A549 (cell line): ENCODE measurements around the gene DCDC2. TPM values are rescaled to one million over a fixed set of nuclear protein-coding genes. Genes with fewer than 3 reads are reported as not detected.

Source experiments
- ATAC-seq, 2 experiments: fragments of 200-7000 bp in 1 of 2; fragments of >200 bp in 1 of 2; cut with Nextera tagmentation in 1 of 2; cut with Tn5 transposase in 1 of 2; 3 replicates each; pipeline versions ENCODE4 v1.8.0 to v1.9.1; 2018 to 2020; ENCODE audit warnings: mild to moderate bottlenecking in 1 of 2, moderate library complexity in 1 of 2
- CTCF ChIA-PET: fragments of 300-600 bp; sonication (Branson Sonifier 250); formaldehyde crosslinking; extraction: SDS; loops from one replicate; lab custom pipeline; 2021; ENCODE audit warnings: antibody characterized with exemption, inconsistent platforms; lab: Yijun Ruan, JAX
- POLR2A ChIA-PET: fragments of 350-600 bp; formaldehyde crosslinking; extraction: SDS; loops from one replicate; lab custom pipeline; 2021; ENCODE audit warnings: antibody characterized with exemption, inconsistent platforms; lab: Yijun Ruan, JAX
- DNase-seq, 2 experiments: peaks; one replicate each; pipeline versions ENCODE4 v3.0.0 to v3.0.0-alpha.2; 2011 to 2016; ENCODE audit warnings: low read depth in 1 of 2, low spot score in 1 of 2
- FAIRE-seq: peaks from 2 replicates; lab custom pipeline; 2011; peaks lifted over from hg19 to GRCh38; lab: Jason Lieb, UNC
- H3K27ac ChIP-seq, 2 experiments: fragments of >200 bp; sonication (Bioruptor Twin); formaldehyde crosslinking; 3 replicates each; pipeline ENCODE4 v1.5.1; 2016 to 2017
- H3K4me1 ChIP-seq: fragments of >200 bp; sonication (Bioruptor Twin); formaldehyde crosslinking; 3 replicates; pipeline ENCODE4 v1.6.1; 2016
- H3K4me2 ChIP-seq: fragments of >200 bp; sonication (Bioruptor Twin); formaldehyde crosslinking; 3 replicates; pipeline ENCODE4 v1.6.1; 2016
- H3K4me3 ChIP-seq: fragments of >200 bp; sonication (Bioruptor Twin); formaldehyde crosslinking; 3 replicates; pipeline ENCODE4 v1.5.1; 2016
- H3K9me3 ChIP-seq: fragments of >200 bp; sonication (Bioruptor Twin); formaldehyde crosslinking; 3 replicates; pipeline ENCODE4 v1.6.1; 2016
- CBX2 ChIP-seq: fragments of 200-600 bp; sonication (generic); IDR thresholded peaks from 2 replicates; pipeline ENCODE4 v1.6.1; 2016; ENCODE audit warnings: low read depth, mild to moderate bottlenecking, borderline replicate concordance
- CBX8 ChIP-seq: fragments of 200-600 bp; sonication (generic); IDR thresholded peaks from 2 replicates; pipeline ENCODE4 v1.6.1; 2016
- CHD4 ChIP-seq: fragments of 200-600 bp; sonication (generic); IDR thresholded peaks from 2 replicates; pipeline ENCODE4 v1.6.1; 2016; ENCODE audit warnings: antibody characterized with exemption, mild to moderate bottlenecking, borderline replicate concordance
- EHF ChIP-seq: fragments of 250-450 bp; sonication (Bioruptor Pico); IDR thresholded peaks from 2 replicates; pipeline ENCODE4 v1.5.0; 2020; ENCODE audit warnings: mild to moderate bottlenecking
- EP300 ChIP-seq, 2 experiments: fragments of >200 bp; sonication (Bioruptor Twin); formaldehyde crosslinking; IDR thresholded peaks; 2 replicates in 1 of 2; 3 replicates in 1 of 2; pipeline ENCODE4 v1.6.1; 2016 to 2017
- FOSB ChIP-seq: fragments of 250-450 bp; sonication (Bioruptor Pico); IDR thresholded peaks from 2 replicates; pipeline ENCODE4 v1.5.0; 2020; ENCODE audit warnings: mild to moderate bottlenecking, moderate library complexity
- HEYL ChIP-seq: fragments of 250-450 bp; sonication (Bioruptor Pico); IDR thresholded peaks from 2 replicates; pipeline ENCODE4 v1.8.0; 2021; ENCODE audit warnings: mild to moderate bottlenecking, moderate library complexity
- HOXA7 ChIP-seq: fragments of 250-450 bp; sonication (Bioruptor Pico); IDR thresholded peaks from 2 replicates; pipeline ENCODE4 v1.5.0; 2020; ENCODE audit warnings: mild to moderate bottlenecking, moderate library complexity
- KDM5A ChIP-seq: fragments of 200-600 bp; sonication (generic); IDR thresholded peaks from 2 replicates; pipeline ENCODE4 v1.6.1; 2016; ENCODE audit warnings: antibody characterized with exemption, mild to moderate bottlenecking
- MAZ ChIP-seq: fragments of 150-350 bp; IDR thresholded peaks from 2 replicates; pipeline ENCODE4 v1.6.1; 2014; ENCODE audit warnings: antibody characterized with exemption, low read depth, low read length, borderline replicate concordance
- NR3C1 ChIP-seq: fragments of >200 bp; sonication (Bioruptor Twin); formaldehyde crosslinking; IDR thresholded peaks from 3 replicates; pipeline ENCODE4 v1.6.1; 2017
- POLR2A ChIP-seq: IDR thresholded peaks from 2 replicates; pipeline ENCODE4 v1.6.1; 2012; ENCODE audit warnings: mild to moderate bottlenecking, low read length
- POLR2AphosphoS2 ChIP-seq: conservative IDR thresholded peaks from 2 replicates; pipeline ENCODE4 v1.6.1; 2012; ENCODE audit warnings: low read length, improper control_type of control experiment, inconsistent platforms
- RAD21 ChIP-seq, 2 experiments: fragments of >200 bp in 1 of 2; sonication (Bioruptor Twin) in 1 of 2; formaldehyde crosslinking in 1 of 2; IDR thresholded peaks in 1 of 2; conservative IDR thresholded peaks in 1 of 2; 2 replicates in 1 of 2; 3 replicates in 1 of 2; pipeline ENCODE4 v1.6.1; 2012 to 2018; ENCODE audit warnings: inconsistent platforms in 1 of 2
- RNF2 ChIP-seq: fragments of 200-600 bp; sonication (generic); IDR thresholded peaks from 2 replicates; pipeline ENCODE4 v1.6.1; 2016; ENCODE audit warnings: low read depth, mild to moderate bottlenecking, antibody characterized with exemption, moderate library complexity, borderline replicate concordance
- SREBF2 ChIP-seq: fragments of 450-650 bp; IDR thresholded peaks from 2 replicates; pipeline ENCODE4 v1.6.1; 2014; ENCODE audit warnings: mild to moderate bottlenecking, moderate library complexity
- ZC3H11A ChIP-seq: fragments of 450-650 bp; IDR thresholded peaks from 2 replicates; pipeline ENCODE4 v1.6.1; 2014; ENCODE audit warnings: antibody characterized with exemption, mild to moderate bottlenecking
- ZNF302 ChIP-seq: fragments of 250-450 bp; sonication (Bioruptor Pico); IDR thresholded peaks from 2 replicates; pipeline ENCODE4 v1.9.0; 2021; ENCODE audit warnings: inconsistent platforms, mild to moderate bottlenecking, moderate library complexity
- WGBS: methylation state at CpG from one replicate; pipeline ENCODE4 v1.1.6; 2017; ENCODE audit errors: missing lambda C conversion rate; 5-methylcytosine and 5-hydroxymethylcytosine counted together
- polyA plus RNA-seq, 4 experiments: library from polyadenylated mRNA; depleted of rRNA in 3 of 4; stranded (reverse); fragments of >200 nt; fragmentation: RNase III in 1 of 4; extraction: RNeasy Plus Mini Kit Qiagen cat#74134 plus additional on column Dnase treatment in 1 of 4; gene quantifications; 2 replicates in 3 of 4; 3 replicates in 1 of 4; pipeline ENCODE4 v1.2.3, GENCODE V29; 2011 to 2017
- TF ChIP-seq, protein P1 (sequence below): fragments of 200-600 bp; sonication (generic); IDR thresholded peaks from 2 replicates; pipeline ENCODE4 v1.6.1; 2016; ENCODE audit warnings: antibody characterized with exemption, mild to moderate bottlenecking, moderate library complexity
- TF ChIP-seq, protein P2 (sequence below): fragments of 250-450 bp; sonication (Bioruptor Pico); IDR thresholded peaks from 2 replicates; pipeline ENCODE4 v1.5.0; 2021; ENCODE audit warnings: mild to moderate bottlenecking, moderate library complexity, borderline replicate concordance
- TF ChIP-seq, protein P3 (sequence below): IDR thresholded peaks from 2 replicates; pipeline ENCODE4 v1.6.1; 2012
- TF ChIP-seq, protein P4 (sequence below): fragments of >200 bp; sonication (Bioruptor Twin); formaldehyde crosslinking; IDR thresholded peaks from 3 replicates; pipeline ENCODE4 v1.5.1; 2016
- TF ChIP-seq, protein P5 (sequence below): fragments of >200 bp; sonication (Bioruptor Twin); formaldehyde crosslinking; IDR thresholded peaks from 2 replicates; pipeline ENCODE4 v1.6.1; 2016

The DCDC2 gene
- polyA plus RNA-seq, 2 of the 4 experiments (the other 2 are of a cell fraction) = 9.1 to 9.4 TPM

DNA sequence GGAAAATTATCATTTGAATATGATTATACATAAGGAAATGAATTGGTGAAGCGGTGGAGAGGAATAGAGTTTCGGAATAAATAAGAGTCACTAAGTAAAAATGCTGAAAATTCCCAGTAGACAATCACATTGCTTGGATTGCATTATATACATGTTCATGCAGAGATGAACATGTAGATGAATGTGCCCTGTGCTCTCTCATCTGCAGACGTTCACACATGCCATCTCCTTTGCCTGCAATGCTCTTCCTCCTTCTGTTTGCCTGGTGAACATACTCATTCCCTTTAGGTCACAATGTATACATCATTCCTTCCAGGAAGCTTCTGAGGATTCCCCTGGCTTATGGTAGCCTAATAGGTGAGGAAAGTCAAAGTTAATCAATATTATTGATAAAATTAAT lies 17.9 kb downstream of the DCDC2 start:
- DNase-seq (no peak), FAIRE-seq (peak; percentile 7), ATAC-seq (no peak)
- Histone ChIP-seq H3K4me2 (peak overlapping the region; percentile 72; the same call in 2 of the 3 replicates), H3K4me1 (peaks cover 47% of the 10 kb centered on the region), H3K27ac (peak overlapping the region; percentile 55 to 82; a peak in 5 of 6 replicates), H3K9me3 (peaks cover 15% of the 10 kb centered on the region), H3K4me3 (no peak overlapping the region)
- 84% methylated on average over 3 of the region's 3 CpGs for WGBS
- ChIA-PET CTCF (interaction anchor here (0.8 to 2.0 kb wide), 5 partner anchors 18 to 59 kb away, joined by 3 to 5 read pairs (median 3); partner anchors contain the start of gene DCDC2), POLR2A (interaction anchor here (1.6 kb wide), 1 partner anchor 20 kb away, joined by 5 read pairs; no protein-coding TSS in a partner anchor)
- TF ChIP-seq FOSB = no peak
- no peak for TF ChIP-seq RNF2
- no peak for TF ChIP-seq POLR2AphosphoS2
- TF ChIP-seq HOXA7 (CRISPR knock-in tag) = no peak
- TF ChIP-seq, protein P1, sequence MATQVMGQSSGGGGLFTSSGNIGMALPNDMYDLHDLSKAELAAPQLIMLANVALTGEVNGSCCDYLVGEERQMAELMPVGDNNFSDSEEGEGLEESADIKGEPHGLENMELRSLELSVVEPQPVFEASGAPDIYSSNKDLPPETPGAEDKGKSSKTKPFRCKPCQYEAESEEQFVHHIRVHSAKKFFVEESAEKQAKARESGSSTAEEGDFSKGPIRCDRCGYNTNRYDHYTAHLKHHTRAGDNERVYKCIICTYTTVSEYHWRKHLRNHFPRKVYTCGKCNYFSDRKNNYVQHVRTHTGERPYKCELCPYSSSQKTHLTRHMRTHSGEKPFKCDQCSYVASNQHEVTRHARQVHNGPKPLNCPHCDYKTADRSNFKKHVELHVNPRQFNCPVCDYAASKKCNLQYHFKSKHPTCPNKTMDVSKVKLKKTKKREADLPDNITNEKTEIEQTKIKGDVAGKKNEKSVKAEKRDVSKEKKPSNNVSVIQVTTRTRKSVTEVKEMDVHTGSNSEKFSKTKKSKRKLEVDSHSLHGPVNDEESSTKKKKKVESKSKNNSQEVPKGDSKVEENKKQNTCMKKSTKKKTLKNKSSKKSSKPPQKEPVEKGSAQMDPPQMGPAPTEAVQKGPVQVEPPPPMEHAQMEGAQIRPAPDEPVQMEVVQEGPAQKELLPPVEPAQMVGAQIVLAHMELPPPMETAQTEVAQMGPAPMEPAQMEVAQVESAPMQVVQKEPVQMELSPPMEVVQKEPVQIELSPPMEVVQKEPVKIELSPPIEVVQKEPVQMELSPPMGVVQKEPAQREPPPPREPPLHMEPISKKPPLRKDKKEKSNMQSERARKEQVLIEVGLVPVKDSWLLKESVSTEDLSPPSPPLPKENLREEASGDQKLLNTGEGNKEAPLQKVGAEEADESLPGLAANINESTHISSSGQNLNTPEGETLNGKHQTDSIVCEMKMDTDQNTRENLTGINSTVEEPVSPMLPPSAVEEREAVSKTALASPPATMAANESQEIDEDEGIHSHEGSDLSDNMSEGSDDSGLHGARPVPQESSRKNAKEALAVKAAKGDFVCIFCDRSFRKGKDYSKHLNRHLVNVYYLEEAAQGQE = no peak
- TF ChIP-seq HEYL = no peak
- no peak for TF ChIP-seq CBX2
- no peak for TF ChIP-seq CHD4
- TF ChIP-seq SREBF2 = no peak
- no peak for TF ChIP-seq NR3C1
- TF ChIP-seq CBX8 = no peak
- TF ChIP-seq, protein P2, sequence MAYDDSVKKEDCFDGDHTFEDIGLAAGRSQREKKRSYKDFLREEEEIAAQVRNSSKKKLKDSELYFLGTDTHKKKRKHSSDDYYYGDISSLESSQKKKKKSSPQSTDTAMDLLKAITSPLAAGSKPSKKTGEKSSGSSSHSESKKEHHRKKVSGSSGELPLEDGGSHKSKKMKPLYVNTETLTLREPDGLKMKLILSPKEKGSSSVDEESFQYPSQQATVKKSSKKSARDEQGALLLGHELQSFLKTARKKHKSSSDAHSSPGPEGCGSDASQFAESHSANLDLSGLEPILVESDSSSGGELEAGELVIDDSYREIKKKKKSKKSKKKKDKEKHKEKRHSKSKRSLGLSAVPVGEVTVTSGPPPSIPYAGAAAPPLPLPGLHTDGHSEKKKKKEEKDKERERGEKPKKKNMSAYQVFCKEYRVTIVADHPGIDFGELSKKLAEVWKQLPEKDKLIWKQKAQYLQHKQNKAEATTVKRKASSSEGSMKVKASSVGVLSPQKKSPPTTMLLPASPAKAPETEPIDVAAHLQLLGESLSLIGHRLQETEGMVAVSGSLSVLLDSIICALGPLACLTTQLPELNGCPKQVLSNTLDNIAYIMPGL (CRISPR knock-in tag) = no peak
- TF ChIP-seq, protein P3, sequence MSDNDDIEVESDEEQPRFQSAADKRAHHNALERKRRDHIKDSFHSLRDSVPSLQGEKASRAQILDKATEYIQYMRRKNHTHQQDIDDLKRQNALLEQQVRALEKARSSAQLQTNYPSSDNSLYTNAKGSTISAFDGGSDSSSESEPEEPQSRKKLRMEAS = no peak
- no peak for TF ChIP-seq ZNF302
- no peak for TF ChIP-seq ZC3H11A
- no peak for TF ChIP-seq EHF (CRISPR knock-in tag)
- TF ChIP-seq, protein P4, sequence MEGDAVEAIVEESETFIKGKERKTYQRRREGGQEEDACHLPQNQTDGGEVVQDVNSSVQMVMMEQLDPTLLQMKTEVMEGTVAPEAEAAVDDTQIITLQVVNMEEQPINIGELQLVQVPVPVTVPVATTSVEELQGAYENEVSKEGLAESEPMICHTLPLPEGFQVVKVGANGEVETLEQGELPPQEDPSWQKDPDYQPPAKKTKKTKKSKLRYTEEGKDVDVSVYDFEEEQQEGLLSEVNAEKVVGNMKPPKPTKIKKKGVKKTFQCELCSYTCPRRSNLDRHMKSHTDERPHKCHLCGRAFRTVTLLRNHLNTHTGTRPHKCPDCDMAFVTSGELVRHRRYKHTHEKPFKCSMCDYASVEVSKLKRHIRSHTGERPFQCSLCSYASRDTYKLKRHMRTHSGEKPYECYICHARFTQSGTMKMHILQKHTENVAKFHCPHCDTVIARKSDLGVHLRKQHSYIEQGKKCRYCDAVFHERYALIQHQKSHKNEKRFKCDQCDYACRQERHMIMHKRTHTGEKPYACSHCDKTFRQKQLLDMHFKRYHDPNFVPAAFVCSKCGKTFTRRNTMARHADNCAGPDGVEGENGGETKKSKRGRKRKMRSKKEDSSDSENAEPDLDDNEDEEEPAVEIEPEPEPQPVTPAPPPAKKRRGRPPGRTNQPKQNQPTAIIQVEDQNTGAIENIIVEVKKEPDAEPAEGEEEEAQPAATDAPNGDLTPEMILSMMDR = no peak

DNA sequence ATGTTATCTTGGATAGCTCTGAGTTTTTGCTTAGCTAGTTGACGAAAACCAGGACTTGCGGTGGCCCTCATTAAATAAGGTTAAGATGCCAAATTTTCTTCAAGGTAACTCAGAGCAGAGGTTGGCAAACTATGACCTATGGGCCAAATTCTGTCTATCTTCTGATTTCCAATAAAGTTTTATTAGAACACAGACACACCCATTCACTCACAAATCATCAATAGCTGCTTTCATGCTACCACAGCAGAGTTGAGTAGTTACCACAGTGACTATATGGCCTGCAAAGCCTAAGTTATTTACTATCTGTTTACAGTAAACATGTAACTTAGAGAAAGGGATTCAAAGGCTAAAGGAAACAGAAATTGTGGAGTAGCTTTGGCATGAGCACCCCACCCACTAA lies 23.6 kb downstream of the DCDC2 start:
- peak overlapping the region in 1 of 2 experiments; percentile 19; a peak in 1 of 6 replicates for H3K27ac ChIP-seq
- POLR2A ChIA-PET = no interaction called here
- TF ChIP-seq EP300 (IDR thresholded peaks at IDR 0.05) = no peak
- no peak for TF ChIP-seq HEYL
- no peak for TF ChIP-seq MAZ
- TF ChIP-seq, protein P5, sequence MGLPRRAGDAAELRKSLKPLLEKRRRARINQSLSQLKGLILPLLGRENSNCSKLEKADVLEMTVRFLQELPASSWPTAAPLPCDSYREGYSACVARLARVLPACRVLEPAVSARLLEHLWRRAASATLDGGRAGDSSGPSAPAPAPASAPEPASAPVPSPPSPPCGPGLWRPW = no peak
- TF ChIP-seq EHF (CRISPR knock-in tag) = no peak
- no peak for TF ChIP-seq KDM5A
- no peak for TF ChIP-seq RAD21 (conservative IDR thresholded peaks at IDR 0.05 in 1 of 2, IDR thresholded peaks at IDR 0.05 in 1 of 2)
- no peak for TF ChIP-seq POLR2A
- FAIRE-seq (no peak), DNase-seq (no peak), ATAC-seq (no peak)
- CTCF ChIA-PET = interaction anchor here (1.1 to 2.2 kb wide), 3 partner anchors 10 to 51 kb away, joined by 3 to 8 read pairs (median 4); no protein-coding TSS in a partner anchor
- H3K4me1 ChIP-seq = peaks cover 40% of the 10 kb centered on the region
- no peak overlapping the region for H3K4me2 ChIP-seq
- H3K4me3 ChIP-seq = no peak overlapping the region
- 88% methylated on average over 2 of the region's 2 CpGs for WGBS
- H3K9me3 ChIP-seq = peaks cover 15% of the 10 kb centered on the region
